SW480 (cell line): Measurements from ENCODE around the gene SMG9.
A peak's percentile ranks its signal among the peaks of the same experiment; 100 is the strongest.
"Not testable (repeated sequence)": the region's sequence is repeated elsewhere in the genome, so short reads cannot be mapped to it uniquely, and the experiment has no call there.

Experiments used
- DNase-seq: peaks from one replicate; pipeline ENCODE4 v3.0.0-alpha.2; 2016; ENCODE audit warnings: low spot score

SMG9 gene

GRCh38 chr19:43779820-43780219 is 25.1 kb upstream of the SMG9 start:
- DNase-seq, result no peak

- DNase-seq, result no peak
Observed at GRCh38 chr19:43779147-43779819, 24.5 kb upstream of the SMG9 start.

GRCh38 chr19:43778651-43779050 is 23.9 kb upstream of the SMG9 start:
- DNase-seq, result no peak

GRCh38 chr19:43777163-43777695 is 22.5 kb upstream of the SMG9 start:
- peak; percentile 39 for DNase-seq

GRCh38 chr19:43776286-43776685 is 21.5 kb upstream of the SMG9 start:
- no peak for DNase-seq

- DNase-seq, result no peak
Observed at GRCh38 chr19:43775299-43775890, 20.6 kb upstream of the SMG9 start.

- not testable (repeated sequence) for DNase-seq
Observed at GRCh38 chr19:43774940-43775258, 20.1 kb upstream of the SMG9 start.

GRCh38 chr19:43774103-43774939 is 19.6 kb upstream of the SMG9 start:
- no peak for DNase-seq

- DNase-seq, result no peak
Observed at GRCh38 chr19:43773725-43774102, 19.0 kb upstream of the SMG9 start.

GRCh38 chr19:43769256-43769655 is 14.5 kb upstream of the SMG9 start:
- no peak for DNase-seq

- DNase-seq, result no peak
Observed at GRCh38 chr19:43768273-43769050, 13.7 kb upstream of the SMG9 start.

- DNase-seq, result no peak
Observed at GRCh38 chr19:43767818-43768217, 13.1 kb upstream of the SMG9 start.

GRCh38 chr19:43767316-43767715 is 12.6 kb upstream of the SMG9 start:
- no peak for DNase-seq

GRCh38 chr19:43766755-43767043 is 11.9 kb upstream of the SMG9 start:
- DNase-seq, result no peak

GRCh38 chr19:43765109-43765876 is 10.5 kb upstream of the SMG9 start:
- peak; percentile 93 for DNase-seq

GRCh38 chr19:43764684-43765083 is 9.9 kb upstream of the SMG9 start:
- not testable (repeated sequence) for DNase-seq

- no peak for DNase-seq
Observed at GRCh38 chr19:43763473-43763939, 8.7 kb upstream of the SMG9 start.

GRCh38 chr19:43762814-43763213 is 8.1 kb upstream of the SMG9 start:
- no peak for DNase-seq

GRCh38 chr19:43760941-43761340 is 6.2 kb upstream of the SMG9 start:
- no peak for DNase-seq

GRCh38 chr19:43759515-43759914 is 4.8 kb upstream of the SMG9 start:
- DNase-seq, result peak; percentile 74

GRCh38 chr19:43755256-43755801 is 567 bp upstream of the SMG9 start:
- peak; percentile 87 for DNase-seq

- DNase-seq, result no peak
Observed at GRCh38 chr19:43754253-43754502, 584 bp downstream of the SMG9 start.
